ENCODE results near the gene CDC25B.

DNA sequence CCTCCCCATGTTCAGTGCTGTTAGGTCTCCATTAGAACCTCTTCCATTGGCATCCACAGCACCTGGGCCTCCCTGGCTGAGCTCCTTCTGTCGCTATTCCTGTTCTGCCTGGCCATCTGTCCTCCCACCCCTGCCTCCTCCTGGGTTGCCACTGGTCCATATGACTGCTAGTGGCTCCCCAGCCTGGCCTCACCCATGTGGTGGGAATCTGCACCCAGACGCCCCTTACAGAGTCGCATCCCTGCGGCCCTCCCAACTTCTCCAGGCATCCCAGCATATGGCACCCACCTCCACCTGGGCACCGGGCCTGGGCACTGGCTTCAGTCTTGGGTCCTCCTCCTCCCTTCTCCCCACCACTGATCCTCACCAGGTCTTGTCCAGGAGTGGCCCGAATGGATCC is 7.7 kb downstream of the CDC25B start:
- TF ChIP-seq, protein P1, sequence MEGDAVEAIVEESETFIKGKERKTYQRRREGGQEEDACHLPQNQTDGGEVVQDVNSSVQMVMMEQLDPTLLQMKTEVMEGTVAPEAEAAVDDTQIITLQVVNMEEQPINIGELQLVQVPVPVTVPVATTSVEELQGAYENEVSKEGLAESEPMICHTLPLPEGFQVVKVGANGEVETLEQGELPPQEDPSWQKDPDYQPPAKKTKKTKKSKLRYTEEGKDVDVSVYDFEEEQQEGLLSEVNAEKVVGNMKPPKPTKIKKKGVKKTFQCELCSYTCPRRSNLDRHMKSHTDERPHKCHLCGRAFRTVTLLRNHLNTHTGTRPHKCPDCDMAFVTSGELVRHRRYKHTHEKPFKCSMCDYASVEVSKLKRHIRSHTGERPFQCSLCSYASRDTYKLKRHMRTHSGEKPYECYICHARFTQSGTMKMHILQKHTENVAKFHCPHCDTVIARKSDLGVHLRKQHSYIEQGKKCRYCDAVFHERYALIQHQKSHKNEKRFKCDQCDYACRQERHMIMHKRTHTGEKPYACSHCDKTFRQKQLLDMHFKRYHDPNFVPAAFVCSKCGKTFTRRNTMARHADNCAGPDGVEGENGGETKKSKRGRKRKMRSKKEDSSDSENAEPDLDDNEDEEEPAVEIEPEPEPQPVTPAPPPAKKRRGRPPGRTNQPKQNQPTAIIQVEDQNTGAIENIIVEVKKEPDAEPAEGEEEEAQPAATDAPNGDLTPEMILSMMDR (conservative IDR thresholded peaks at IDR 0.05; ENCODE audit: low read length) = no peak
- TF ChIP-seq EZH2phosphoT487 (IDR thresholded peaks at IDR 0.05; ENCODE audit: borderline replicate concordance) = no peak
